Natural killer cell (primary cell): ENCODE measurements around the gene GABBR2. TPM values are rescaled to one million over a fixed set of nuclear protein-coding genes. Genes with fewer than 3 reads are reported as not detected.

ENCODE experiments used
- ATAC-seq, 3 donors: fragments of 150-1000 bp in 2 of 3; fragments of 200-7000 bp in 1 of 3; cut with Tn5 transposase; 1 replicate in 1 of 3; 2 replicates in 2 of 3; pipeline ENCODE4 v1.10.0; 2021; ENCODE audit warnings: mild to moderate bottlenecking in 2 of 3, moderate library complexity in 2 of 3
- DNase-seq, 2 donors: peaks; one replicate each; pipeline versions ENCODE4 v3.0.0 to v3.0.0-alpha.2; 2013 to 2021; ENCODE audit warnings: mixed read lengths in 1 of 2
- H3K27ac ChIP-seq: one replicate; pipeline ENCODE4 v1.5.1; 2013; ENCODE audit warnings: mild to moderate bottlenecking, low read length
- H3K27me3 ChIP-seq: one replicate; pipeline ENCODE4 v1.6.1; 2013; ENCODE audit warnings: low read length; ENCODE audit not compliant: control insufficient read depth, insufficient read depth
- H3K36me3 ChIP-seq: one replicate; pipeline ENCODE4 v1.6.1; 2013; ENCODE audit warnings: low read length; ENCODE audit not compliant: control insufficient read depth, insufficient read depth
- H3K4me1 ChIP-seq: one replicate; pipeline ENCODE4 v1.6.1; 2013; ENCODE audit warnings: low read length; ENCODE audit not compliant: control insufficient read depth, insufficient read depth
- H3K4me3 ChIP-seq: one replicate; pipeline ENCODE4 v1.5.1; 2013; ENCODE audit warnings: low read length
- H3K9me3 ChIP-seq: one replicate; pipeline ENCODE4 v1.6.1; 2013; ENCODE audit warnings: low read length; ENCODE audit not compliant: control insufficient read depth, insufficient read depth
- H3K27ac Mint-ChIP-seq, 2 donors: one replicate each; pipeline ENCODE4 v1.8.0; 2022; ENCODE audit warnings: mild to moderate bottlenecking in 2 of 2, mixed read lengths in 2 of 2, moderate library complexity in 1 of 2
- H3K27me3 Mint-ChIP-seq, 2 donors: one replicate each; pipeline ENCODE4 v1.8.0; 2022; ENCODE audit warnings: low read depth in 2 of 2, mixed read lengths in 2 of 2
- H3K36me3 Mint-ChIP-seq: one replicate; pipeline ENCODE4 v1.8.0; 2022; ENCODE audit warnings: mixed read lengths
- H3K4me1 Mint-ChIP-seq, 2 donors: one replicate each; pipeline ENCODE4 v1.8.0; 2022; ENCODE audit warnings: mixed read lengths in 2 of 2
- H3K4me3 Mint-ChIP-seq: one replicate; pipeline ENCODE4 v1.8.0; 2022; ENCODE audit warnings: mild to moderate bottlenecking, moderate library complexity, mixed read lengths
- H3K9me3 Mint-ChIP-seq, 2 donors: one replicate each; pipeline ENCODE4 v1.8.0; 2022; ENCODE audit warnings: mixed read lengths in 2 of 2
- WGBS: methylation state at CpG from one replicate; pipeline ENCODE4 v1.1.7; 2013; ENCODE audit warnings: missing lambda C conversion rate; ENCODE audit not compliant: insufficient coverage; 5-methylcytosine and 5-hydroxymethylcytosine counted together
- intact Hi-C: fragments of 100-400 bp; cut with micrococcal nuclease; formaldehyde crosslinking; loops from one replicate; pipeline ENCODE4 v1.14.2; 2022
- total RNA-seq, 4 donors: library from RNA; stranded (reverse); fragments of 120-200 nt in 1 of 4; gene quantifications; one replicate each; pipeline versions ENCODE4 v1.2.3 to v1.2.4, GENCODE V29; 2013 to 2022
- TF ChIP-seq, protein P1 (sequence below): fragments of 200-600 bp; IDR thresholded peaks from one replicate; pipeline ENCODE4 v1.8.0; 2022; ENCODE audit warnings: antibody characterized with exemption

The GABBR2 gene
- total RNA-seq, 3 donors from 2014 or later (not counting 1 experiment from before 2014, with no cell fraction given) = not detected

DNA sequence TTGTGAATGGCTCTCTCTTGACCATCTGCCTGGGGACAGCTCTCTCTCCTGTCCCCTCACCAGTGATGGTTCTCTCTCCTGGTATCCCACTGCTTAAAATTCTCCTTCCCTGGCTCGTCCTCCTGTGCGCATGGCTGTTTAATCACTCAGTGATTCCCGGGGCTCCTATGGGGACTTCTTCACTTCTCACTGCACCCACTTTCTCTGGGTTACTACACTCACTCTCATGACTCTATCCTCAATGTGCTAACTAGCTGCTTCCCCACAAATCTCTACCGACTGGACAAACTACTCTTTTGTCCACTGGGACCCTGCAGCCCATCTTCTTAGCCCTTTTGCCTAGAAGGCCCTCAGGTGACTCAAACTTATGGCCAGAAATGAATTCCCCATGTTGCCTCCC, 364.2 kb downstream of the GABBR2 start:
- H3K4me3 ChIP-seq = no peak overlapping the region
- H3K27me3 ChIP-seq = peaks cover 2% of the 10 kb centered on the region
- Mint-ChIP-seq H3K4me1 (no peaks in the 10 kb centered on the region), H3K36me3 (no peaks in the 10 kb centered on the region), H3K27me3 (peaks cover 33 to 62% of the 10 kb centered on the region in 2 donors), H3K4me3 (no peak overlapping the region), H3K9me3 (no peaks in the 10 kb centered on the region), H3K27ac (no peak overlapping the region)
- no peak overlapping the region for H3K27ac ChIP-seq
- intact Hi-C loops = no loop called here
- TF ChIP-seq, protein P1, sequence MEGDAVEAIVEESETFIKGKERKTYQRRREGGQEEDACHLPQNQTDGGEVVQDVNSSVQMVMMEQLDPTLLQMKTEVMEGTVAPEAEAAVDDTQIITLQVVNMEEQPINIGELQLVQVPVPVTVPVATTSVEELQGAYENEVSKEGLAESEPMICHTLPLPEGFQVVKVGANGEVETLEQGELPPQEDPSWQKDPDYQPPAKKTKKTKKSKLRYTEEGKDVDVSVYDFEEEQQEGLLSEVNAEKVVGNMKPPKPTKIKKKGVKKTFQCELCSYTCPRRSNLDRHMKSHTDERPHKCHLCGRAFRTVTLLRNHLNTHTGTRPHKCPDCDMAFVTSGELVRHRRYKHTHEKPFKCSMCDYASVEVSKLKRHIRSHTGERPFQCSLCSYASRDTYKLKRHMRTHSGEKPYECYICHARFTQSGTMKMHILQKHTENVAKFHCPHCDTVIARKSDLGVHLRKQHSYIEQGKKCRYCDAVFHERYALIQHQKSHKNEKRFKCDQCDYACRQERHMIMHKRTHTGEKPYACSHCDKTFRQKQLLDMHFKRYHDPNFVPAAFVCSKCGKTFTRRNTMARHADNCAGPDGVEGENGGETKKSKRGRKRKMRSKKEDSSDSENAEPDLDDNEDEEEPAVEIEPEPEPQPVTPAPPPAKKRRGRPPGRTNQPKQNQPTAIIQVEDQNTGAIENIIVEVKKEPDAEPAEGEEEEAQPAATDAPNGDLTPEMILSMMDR = no peak
- H3K9me3 ChIP-seq = no peaks in the 10 kb centered on the region
- H3K36me3 ChIP-seq = no peaks in the 10 kb centered on the region
- H3K4me1 ChIP-seq = no peaks in the 10 kb centered on the region
- ATAC-seq = no peak
- DNase-seq = no peak
- 77% methylated on average over 4 of the region's 4 CpGs for WGBS

DNA sequence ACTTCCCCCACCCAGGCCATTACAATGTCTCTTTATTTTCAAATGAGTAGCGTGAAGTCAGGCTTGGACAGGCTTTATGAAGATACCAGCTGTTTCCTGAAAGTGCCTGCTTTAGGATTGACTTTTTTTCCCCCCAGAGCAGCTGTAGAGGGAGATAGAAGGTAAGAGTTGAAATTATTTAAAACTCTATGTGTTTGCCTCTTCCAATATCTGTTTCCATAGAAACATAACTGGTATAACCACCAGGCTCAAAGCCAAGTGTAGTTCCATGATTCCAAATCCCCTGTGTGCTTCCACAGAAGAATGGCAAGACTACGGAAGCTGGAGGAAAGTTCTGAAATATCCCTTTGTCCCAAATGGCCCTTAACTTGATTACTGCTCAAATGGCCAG, 365.9 kb downstream of the GABBR2 start:
- DNase-seq (no peak), ATAC-seq (no peak)
- WGBS = 77% methylated on average over 2 of the region's 2 CpGs
- intact Hi-C loops = no loop called here
- H3K9me3 ChIP-seq = no peaks in the 10 kb centered on the region
- H3K27me3 ChIP-seq = peaks cover 2% of the 10 kb centered on the region
- TF ChIP-seq, protein P1 = no peak
- Mint-ChIP-seq H3K4me3 (no peak overlapping the region), H3K27me3 (peaks cover 33 to 66% of the 10 kb centered on the region in 2 donors), H3K9me3 (no peaks in the 10 kb centered on the region), H3K36me3 (no peaks in the 10 kb centered on the region), H3K27ac (no peak overlapping the region), H3K4me1 (no peaks in the 10 kb centered on the region)
- H3K4me3 ChIP-seq = no peak overlapping the region
- no peaks in the 10 kb centered on the region for H3K4me1 ChIP-seq
- no peaks in the 10 kb centered on the region for H3K36me3 ChIP-seq
- no peak overlapping the region for H3K27ac ChIP-seq

DNA sequence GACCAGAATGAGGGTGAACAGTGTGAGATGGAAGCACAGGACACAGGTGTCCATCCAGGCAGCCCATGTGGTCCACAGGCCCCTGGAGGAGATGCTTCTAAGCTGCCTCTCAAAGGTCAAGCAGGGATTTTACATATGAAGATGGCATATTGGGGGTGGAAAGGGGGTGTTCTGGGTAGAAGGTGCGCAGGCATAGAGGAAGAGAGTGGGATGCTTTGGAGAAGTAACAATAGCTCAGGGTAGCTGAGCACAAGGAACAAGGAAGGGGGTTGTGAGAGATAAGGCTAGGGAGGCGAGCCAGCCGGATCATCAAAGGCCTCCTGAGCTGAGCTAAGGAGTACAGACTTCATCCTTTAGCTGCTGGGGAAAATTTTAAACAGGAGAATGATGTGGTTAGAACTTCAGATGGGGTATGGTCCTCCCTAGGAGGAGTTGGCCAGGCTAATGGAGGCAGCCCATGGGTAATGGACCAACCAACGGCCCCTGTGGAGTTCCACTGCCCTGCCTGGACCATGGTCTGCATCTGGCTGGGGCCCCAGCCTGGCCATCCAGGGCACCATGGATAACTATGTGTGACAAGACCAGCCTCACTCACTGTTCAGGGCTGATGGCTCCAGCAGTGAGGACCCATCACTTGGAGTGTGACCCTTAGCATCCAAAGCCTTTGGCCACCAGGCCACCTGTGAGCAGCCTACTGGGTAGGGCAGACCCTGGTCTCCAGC, 366.5 kb downstream of the GABBR2 start:
- Histone ChIP-seq H3K36me3 (no peaks in the 10 kb centered on the region), H3K4me3 (no peak overlapping the region), H3K27ac (no peak overlapping the region), H3K4me1 (no peaks in the 10 kb centered on the region), H3K27me3 (peaks cover 2% of the 10 kb centered on the region), H3K9me3 (no peaks in the 10 kb centered on the region)
- Mint-ChIP-seq H3K4me3 (no peak overlapping the region), H3K36me3 (no peaks in the 10 kb centered on the region), H3K9me3 (no peaks in the 10 kb centered on the region), H3K27me3 (peaks cover 31 to 60% of the 10 kb centered on the region in 2 donors), H3K4me1 (no peaks in the 10 kb centered on the region), H3K27ac (no peak overlapping the region)
- ATAC-seq (peak in 1 of 3 donors; percentile 35), DNase-seq (no peak)
- intact Hi-C loops = no loop called here
- TF ChIP-seq, protein P1 = no peak
- 82% methylated on average over 4 of the region's 4 CpGs for WGBS
